Liver (tissue), 9 donors: ENCODE results near the gene RARA. TPM values are rescaled to one million over a fixed set of nuclear protein-coding genes. Genes with fewer than 3 reads are reported as not detected.

Experiments used
- DNase-seq: peaks from one replicate; pipeline ENCODE4 v3.0.0-alpha.2; 2017; ENCODE audit warnings: low spot score
- H3K27ac ChIP-seq, 2 donors: one replicate each; pipeline ENCODE4 v1.7.0; 2013; ENCODE audit warnings: inconsistent platforms in 2 of 2, low read length in 2 of 2, control low read depth in 1 of 2, low read depth in 1 of 2, mild to moderate bottlenecking in 1 of 2
- H3K27me3 ChIP-seq, 4 donors: one replicate each; pipeline versions ENCODE4 v1.6.1 to v1.7.0; 2013; ENCODE audit warnings: low read length in 3 of 4, inconsistent platforms in 1 of 4, mild to moderate bottlenecking in 1 of 4, moderate library complexity in 1 of 4; ENCODE audit not compliant: control insufficient read depth in 4 of 4, insufficient read depth in 4 of 4
- H3K36me3 ChIP-seq, 4 donors: one replicate each; pipeline versions ENCODE4 v1.6.1 to v1.7.0; 2013; ENCODE audit warnings: low read length in 3 of 4, mild to moderate bottlenecking in 3 of 4, low read depth in 1 of 4, moderate library complexity in 1 of 4; ENCODE audit not compliant: control insufficient read depth in 4 of 4, insufficient read depth in 3 of 4
- H3K4me1 ChIP-seq, 4 donors: one replicate each; pipeline versions ENCODE4 v1.6.1 to v1.7.0; 2013; ENCODE audit warnings: low read length in 3 of 4, mild to moderate bottlenecking in 3 of 4, moderate library complexity in 1 of 4; ENCODE audit not compliant: control insufficient read depth in 4 of 4, insufficient read depth in 4 of 4
- H3K4me3 ChIP-seq, 3 donors: one replicate each; pipeline versions ENCODE4 v1.6.1 to v1.7.0; 2013; ENCODE audit warnings: low read length in 3 of 3, control low read depth in 1 of 3, low read depth in 1 of 3, mild to moderate bottlenecking in 1 of 3
- H3K9ac ChIP-seq, 2 donors: one replicate each; pipeline ENCODE4 v1.7.0; 2013; ENCODE audit warnings: low read length in 2 of 2, mild to moderate bottlenecking in 2 of 2, moderate library complexity in 2 of 2, control low read depth in 1 of 2, low read depth in 1 of 2
- H3K9me3 ChIP-seq, 4 donors: one replicate each; pipeline versions ENCODE4 v1.6.1 to v1.7.0; 2013; ENCODE audit warnings: low read length in 3 of 4; ENCODE audit not compliant: control insufficient read depth in 4 of 4
- ATF3 ChIP-seq: IDR thresholded peaks from 2 replicates; pipeline ENCODE4 v1.6.1; 2016; ENCODE audit warnings: antibody characterized with exemption
- EGR1 ChIP-seq, 2 donors: IDR thresholded peaks; 2 replicates each; pipeline ENCODE4 v1.6.1; 2016 to 2018; ENCODE audit warnings: antibody characterized with exemption in 2 of 2, low read depth in 2 of 2
- FOXA1 ChIP-seq: IDR thresholded peaks from 2 replicates; pipeline ENCODE4 v1.6.1; 2016; ENCODE audit warnings: antibody characterized with exemption
- FOXA2 ChIP-seq: IDR thresholded peaks from 2 replicates; pipeline ENCODE4 v1.6.1; 2016; ENCODE audit warnings: antibody characterized with exemption
- GABPA ChIP-seq, 2 donors: IDR thresholded peaks in 1 of 2; conservative IDR thresholded peaks in 1 of 2; 2 replicates each; pipeline ENCODE4 v1.6.1; 2016; ENCODE audit warnings: antibody characterized with exemption in 2 of 2, mild to moderate bottlenecking in 1 of 2, moderate library complexity in 1 of 2
- HNF4A ChIP-seq, 2 donors: conservative IDR thresholded peaks; 2 replicates each; pipeline ENCODE4 v1.6.1; 2016; ENCODE audit warnings: antibody characterized with exemption in 2 of 2, mild to moderate bottlenecking in 2 of 2
- JUND ChIP-seq, 2 donors: IDR thresholded peaks; 2 replicates each; pipeline ENCODE4 v1.6.1; 2016; ENCODE audit warnings: antibody characterized with exemption in 2 of 2
- MAX ChIP-seq: IDR thresholded peaks from 2 replicates; pipeline ENCODE4 v1.6.1; 2016; ENCODE audit warnings: antibody characterized with exemption
- NR2F2 ChIP-seq: IDR thresholded peaks from 2 replicates; pipeline ENCODE4 v1.6.1; 2016; ENCODE audit warnings: antibody characterized with exemption
- RAD21 ChIP-seq, 2 donors: IDR thresholded peaks; 2 replicates each; pipeline ENCODE4 v1.6.1; 2016; ENCODE audit warnings: antibody characterized with exemption in 2 of 2, mild to moderate bottlenecking in 2 of 2
- RXRA ChIP-seq, 2 donors: IDR thresholded peaks; 2 replicates each; pipeline ENCODE4 v1.6.1; 2017 to 2018; ENCODE audit warnings: antibody characterized with exemption in 2 of 2, mild to moderate bottlenecking in 1 of 2
- SP1 ChIP-seq: IDR thresholded peaks from 2 replicates; pipeline ENCODE4 v1.6.1; 2018; ENCODE audit warnings: antibody characterized with exemption, mild to moderate bottlenecking
- TAF1 ChIP-seq: conservative IDR thresholded peaks from 2 replicates; pipeline ENCODE4 v1.6.1; 2016; ENCODE audit warnings: antibody characterized with exemption, mild to moderate bottlenecking
- YY1 ChIP-seq: IDR thresholded peaks from 2 replicates; pipeline ENCODE4 v1.6.1; 2016; ENCODE audit warnings: antibody characterized with exemption, mild to moderate bottlenecking
- ZBTB33 ChIP-seq: IDR thresholded peaks from 2 replicates; pipeline ENCODE4 v1.6.1; 2016; ENCODE audit warnings: antibody characterized with exemption
- WGBS: extraction: QIAGEN DNeasy Blood & Tissue Kit; methylation state at CpG from one replicate; pipeline ENCODE4 v1.1.7; 2013; 5-methylcytosine and 5-hydroxymethylcytosine counted together
- polyA plus RNA-seq, 2 donors: library from polyadenylated mRNA; stranded (reverse) in 1 of 2; unstranded in 1 of 2; fragments of 200-250 nt in 1 of 2; fragments of >200 nt in 1 of 2; fragmentation: Nextera tagmentation in 1 of 2; extraction: Ambion mirVana in 1 of 2; gene quantifications; one replicate each; pipeline versions ENCODE4 v1.2.1 to v1.2.3, GENCODE V29; 2013 to 2015
- total RNA-seq, 2 donors: library from RNA; depleted of rRNA; stranded (reverse); fragments of >200 nt; gene quantifications; one replicate each; pipeline ENCODE4 v1.2.3, GENCODE V29; 2014
- donor health status: healthy.
- donor health status: healthy.
- donor health status: healthy.
- donor health status: healthy.
- donor health status: healthy.

Gene RARA
- total and polyA plus RNA-seq, 4 donors: 6.6 to 26.2 (median 10.8) TPM

- no peak for TF ChIP-seq TAF1
- TF ChIP-seq NR2F2: peak; percentile 38
These were observed 33.0 kb downstream of the RARA start (continued) for GRCh38 chr17:40341808-40342503.

- DNase-seq: peak; percentile 38
- peaks cover 22 to 82% (median 58%) of the 10 kb centered on the region in 4 donors for H3K4me1 ChIP-seq
- WGBS: 3% methylated on average over 38 of the region's 38 CpGs
- H3K4me3 ChIP-seq: peak overlapping the region; percentile 83 to 95 (median 89)
- H3K27me3 ChIP-seq: no peaks in the 10 kb centered on the region
- TF ChIP-seq RXRA (IDR thresholded peaks at IDR 0.05): peak in 1 of 2 donors; percentile 12
- no peak for TF ChIP-seq FOXA2
- TF ChIP-seq HNF4A (conservative IDR thresholded peaks at IDR 0.05): peak; percentile 29 to 35
- peak overlapping the region; percentile 78 to 89 for H3K9ac ChIP-seq
- H3K36me3 ChIP-seq: no peaks in the 10 kb centered on the region
- no peaks in the 10 kb centered on the region for H3K9me3 ChIP-seq
- peak overlapping the region; percentile 97 to 99 for H3K27ac ChIP-seq
These were observed 33.7 kb downstream of the RARA start for GRCh38 chr17:40342504-40343218.

- 10% methylated on average over 15 of the region's 15 CpGs for WGBS
- no peaks in the 10 kb centered on the region for H3K36me3 ChIP-seq
- TF ChIP-seq EGR1 (IDR thresholded peaks at IDR 0.05; ENCODE audit: low read depth in 2 of 2): no peak
- no peak for TF ChIP-seq NR2F2
- TF ChIP-seq MAX: no peak
- TF ChIP-seq JUND (IDR thresholded peaks at IDR 0.05): no peak
- no peak for TF ChIP-seq ATF3
- DNase-seq: peak; percentile 37
- peaks cover 27 to 83% (median 64%) of the 10 kb centered on the region in 4 donors for H3K4me1 ChIP-seq
- peak overlapping the region; percentile 78 to 89 for H3K9ac ChIP-seq
- peak overlapping the region; percentile 97 to 99 for H3K27ac ChIP-seq
- no peaks in the 10 kb centered on the region for H3K9me3 ChIP-seq
- no peaks in the 10 kb centered on the region for H3K27me3 ChIP-seq
- peak overlapping the region; percentile 83 to 95 (median 89) for H3K4me3 ChIP-seq
These were observed 34.5 kb downstream of the RARA start for GRCh38 chr17:40343219-40344119.

GRCh38 chr17:40344421-40345160 lies 35.6 kb downstream of the RARA start:
- peak overlapping the region; percentile 97 to 99 for H3K27ac ChIP-seq
- no peaks in the 10 kb centered on the region for H3K9me3 ChIP-seq
- peak overlapping the region; percentile 63 to 89 for H3K9ac ChIP-seq
- peaks cover 32 to 83% (median 74%) of the 10 kb centered on the region in 4 donors for H3K4me1 ChIP-seq
- H3K27me3 ChIP-seq: no peaks in the 10 kb centered on the region
- H3K36me3 ChIP-seq: peaks cover 0 to under 1% (median 0%) of the 10 kb centered on the region in 4 donors
- DNase-seq: no peak
- peak overlapping the region; percentile 83 to 95 (median 89) for H3K4me3 ChIP-seq
- 20% methylated on average over 7 of the region's 7 CpGs for WGBS
- TF ChIP-seq ZBTB33 (no peak), NR2F2 (no peak), YY1 (no peak), GABPA (IDR thresholded peaks at IDR 0.05 in 1 of 2, conservative IDR thresholded peaks at IDR 0.05 in 1 of 2) (no peak), HNF4A (conservative IDR thresholded peaks at IDR 0.05) (no peak), FOXA2 (no peak), RAD21 (IDR thresholded peaks at IDR 0.05) (no peak), JUND (IDR thresholded peaks at IDR 0.05) (no peak), MAX (no peak), TAF1 (no peak), SP1 (no peak), ATF3 (no peak), FOXA1 (no peak)
